K562 (cell line): Measurements from ENCODE around the gene CRACR2B. TPM values are rescaled to one million over a fixed set of nuclear protein-coding genes. Genes with fewer than 3 reads are reported as not detected.

ENCODE experiments used
- CCAR2 ChIP-seq: fragments of 200-400 bp; formaldehyde crosslinking; IDR thresholded peaks from 2 replicates; pipeline ENCODE4 v1.6.1; 2017; ENCODE audit warnings: mild to moderate bottlenecking, low read depth, low read length
- CHD1 ChIP-seq: fragments of 200-600 bp; sonication (generic); IDR thresholded peaks from one replicate; pipeline ENCODE4 v1.6.1; 2012; ENCODE audit warnings: mild to moderate bottlenecking, moderate library complexity, low read length, inconsistent platforms
- KAT2B ChIP-seq: IDR thresholded peaks from one replicate; pipeline ENCODE4 v1.6.1; 2012; ENCODE audit warnings: low read depth, mild to moderate bottlenecking, control low read depth, inconsistent platforms, low read length, moderate library complexity
- NFYB ChIP-seq: IDR thresholded peaks from 2 replicates; pipeline ENCODE4 v1.6.1; 2011; ENCODE audit warnings: mild to moderate bottlenecking, moderate library complexity; ENCODE audit not compliant: insufficient read length; ENCODE audit errors: extremely low read depth
- NR2C2 ChIP-seq, 2 experiments: fragments of 200-800 bp in 1 of 2; sonication (Bioruptor generic) in 1 of 2; sonication (generic) in 1 of 2; formaldehyde crosslinking in 1 of 2; IDR thresholded peaks; 2 replicates each; pipeline versions ENCODE4 v1.6.1 to v1.8.0; 2016 to 2022; ENCODE audit warnings: mild to moderate bottlenecking in 1 of 2, missing compliant biosample characterization in 1 of 2, missing genetic modification characterization in 1 of 2, missing genetic modification reagents in 1 of 2
- PURB ChIP-seq: sonication (generic); formaldehyde crosslinking; IDR thresholded peaks from 2 replicates; pipeline ENCODE4 v1.9.0; 2021; ENCODE audit warnings: low read depth, mild to moderate bottlenecking, missing genetic modification reagents
- SAFB2 ChIP-seq: fragments of 200-400 bp; formaldehyde crosslinking; IDR thresholded peaks from 2 replicates; pipeline ENCODE4 v1.6.1; 2018; ENCODE audit warnings: borderline replicate concordance, low read length, low read depth, moderate library complexity; ENCODE audit not compliant: severe bottlenecking
- TCF3 ChIP-seq: sonication (generic); formaldehyde crosslinking; IDR thresholded peaks from 2 replicates; pipeline ENCODE4 v1.4.0; 2020; ENCODE audit warnings: mild to moderate bottlenecking, missing genetic modification reagents
- YBX1 ChIP-seq: fragments of 450-650 bp; IDR thresholded peaks from 2 replicates; pipeline ENCODE4 v1.7.1; 2016; ENCODE audit warnings: mild to moderate bottlenecking
- ZBTB7A ChIP-seq: IDR thresholded peaks from 2 replicates; pipeline ENCODE4 v1.6.1; 2011; ENCODE audit warnings: low read depth, mild to moderate bottlenecking, low read length, moderate library complexity, borderline replicate concordance; ENCODE audit not compliant: control insufficient read depth
- ZNF3 ChIP-seq: fragments of 250-450 bp; sonication (Bioruptor Pico); IDR thresholded peaks from 2 replicates; pipeline ENCODE4 v1.5.0; 2021; ENCODE audit warnings: mild to moderate bottlenecking, moderate library complexity
- ZNF408 ChIP-seq: fragments of 250-450 bp; sonication (Bioruptor Pico); IDR thresholded peaks from 2 replicates; pipeline ENCODE4 v1.4.0; 2020; ENCODE audit warnings: low read depth, mild to moderate bottlenecking, moderate library complexity
- ZNF79 ChIP-seq: fragments of 250-450 bp; sonication (Bioruptor Pico); IDR thresholded peaks from 2 replicates; pipeline ENCODE4 v1.4.0; 2020; ENCODE audit warnings: low read depth, mild to moderate bottlenecking, moderate library complexity
- polyA plus RNA-seq, 8 experiments: library from polyadenylated mRNA; depleted of rRNA in 4 of 8; stranded (reverse) in 5 of 8; unstranded in 3 of 8; fragments of >200 nt; fragmentation: Nextera tagmentation in 2 of 8; fragmentation: Illumina TruSeq in 1 of 8; extraction: Ambion mirVana in 2 of 8; extraction: Trizol in 1 of 8; gene quantifications; 2 replicates each; pipeline versions ENCODE4 v1.2.1 to v1.2.3, GENCODE V29; 2011 to 2014; ENCODE audit warnings: inconsistent platforms in 1 of 8, missing spikeins in 1 of 8
- total RNA-seq, 7 experiments: library from RNA; depleted of rRNA in 6 of 7; stranded (reverse); fragments of >200 nt in 6 of 7; fragmentation: Illumina TruSeq in 2 of 7; extraction: Trizol in 2 of 7; gene quantifications; 2 replicates each; pipeline versions ENCODE4 v1.2.1 to v1.2.3, GENCODE V29; 2011 to 2021; ENCODE audit warnings: low replicate concordance in 1 of 7
- TF ChIP-seq, protein P1 (sequence below): sonication (generic); formaldehyde crosslinking; IDR thresholded peaks from 2 replicates; pipeline ENCODE4 v1.8.1; 2023; ENCODE audit warnings: mild to moderate bottlenecking, missing genetic modification reagents
- TF ChIP-seq, protein P2 (sequence below): fragments of 450-650 bp; IDR thresholded peaks from 2 replicates; pipeline ENCODE4 v1.6.1; 2016; ENCODE audit warnings: borderline replicate concordance
- TF ChIP-seq, protein P3 (sequence below): fragments of 450-650 bp; formaldehyde crosslinking; IDR thresholded peaks from 2 replicates; pipeline ENCODE4 v1.4.0; 2020; ENCODE audit warnings: mild to moderate bottlenecking, moderate library complexity
- TF ChIP-seq, protein P4 (sequence below), 2 experiments: fragments of 450-650 bp; conservative IDR thresholded peaks; 2 replicates each; pipeline ENCODE4 v1.6.1; 2017; ENCODE audit warnings: mild to moderate bottlenecking in 2 of 2, moderate library complexity in 2 of 2

Gene CRACR2B
- total and polyA plus RNA-seq, 9 of the 15 experiments (the other 6 are each of a cell fraction or from before 2014, with no cell fraction given), result 0.10 to 51.0 (median 6.0) TPM

DNA sequence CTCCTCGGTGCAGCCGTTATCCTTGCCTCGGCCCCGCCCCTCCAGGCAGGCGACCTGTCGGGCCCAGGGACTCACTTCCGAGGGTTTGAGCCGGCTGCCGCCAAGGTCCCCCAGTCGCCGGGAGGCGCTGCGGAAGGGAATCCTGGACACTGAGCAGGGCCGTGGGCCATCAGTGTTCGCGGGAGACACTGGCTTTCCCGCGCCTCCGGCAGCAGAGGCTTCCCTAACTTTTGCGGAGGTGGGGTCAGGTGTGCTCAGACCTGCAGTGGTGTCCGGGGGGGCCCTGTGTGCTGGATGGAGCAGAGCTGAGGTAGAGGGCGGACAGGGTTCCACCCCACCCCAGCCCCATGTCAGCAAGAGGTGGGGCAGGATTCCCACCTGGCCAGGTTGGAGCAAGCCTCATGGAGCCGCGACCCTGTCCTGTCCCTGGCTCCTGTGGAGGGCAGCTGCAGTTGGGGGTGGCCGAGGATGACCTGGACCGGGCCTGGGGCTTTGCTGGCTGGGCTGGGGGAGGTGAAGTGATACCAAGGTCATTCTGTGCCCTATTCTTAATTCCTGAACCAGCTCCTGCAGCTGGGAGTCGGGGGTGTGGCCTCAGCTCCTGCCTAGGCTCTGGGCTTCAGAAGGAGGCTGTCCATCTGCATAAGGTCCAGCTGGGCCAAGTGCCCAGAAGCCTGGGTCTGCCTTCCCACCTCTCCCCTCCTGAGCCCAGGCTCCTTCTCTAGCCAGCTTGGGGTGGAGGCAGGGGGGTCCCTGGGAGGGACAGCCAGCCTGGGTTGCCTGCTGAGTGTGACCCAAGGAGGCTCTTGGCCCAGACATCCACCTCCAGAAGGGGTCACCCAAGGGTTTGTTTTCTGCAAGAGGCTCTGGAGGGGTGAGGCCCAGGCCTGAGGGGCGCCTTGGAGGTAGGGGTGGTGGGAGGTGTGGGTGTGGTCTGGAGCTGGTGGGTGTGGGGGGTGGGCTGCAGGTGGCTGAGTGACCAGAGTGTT is 23.4 kb downstream of the CRACR2B start (continued):
- no peak for TF ChIP-seq NFYB
- TF ChIP-seq, protein P1, sequence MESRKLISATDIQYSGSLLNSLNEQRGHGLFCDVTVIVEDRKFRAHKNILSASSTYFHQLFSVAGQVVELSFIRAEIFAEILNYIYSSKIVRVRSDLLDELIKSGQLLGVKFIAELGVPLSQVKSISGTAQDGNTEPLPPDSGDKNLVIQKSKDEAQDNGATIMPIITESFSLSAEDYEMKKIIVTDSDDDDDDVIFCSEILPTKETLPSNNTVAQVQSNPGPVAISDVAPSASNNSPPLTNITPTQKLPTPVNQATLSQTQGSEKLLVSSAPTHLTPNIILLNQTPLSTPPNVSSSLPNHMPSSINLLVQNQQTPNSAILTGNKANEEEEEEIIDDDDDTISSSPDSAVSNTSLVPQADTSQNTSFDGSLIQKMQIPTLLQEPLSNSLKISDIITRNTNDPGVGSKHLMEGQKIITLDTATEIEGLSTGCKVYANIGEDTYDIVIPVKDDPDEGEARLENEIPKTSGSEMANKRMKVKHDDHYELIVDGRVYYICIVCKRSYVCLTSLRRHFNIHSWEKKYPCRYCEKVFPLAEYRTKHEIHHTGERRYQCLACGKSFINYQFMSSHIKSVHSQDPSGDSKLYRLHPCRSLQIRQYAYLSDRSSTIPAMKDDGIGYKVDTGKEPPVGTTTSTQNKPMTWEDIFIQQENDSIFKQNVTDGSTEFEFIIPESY (CRISPR knock-in tag), result peak; percentile 64; the same call in 1 of the 2 replicates
- TF ChIP-seq TCF3 (CRISPR knock-in tag), result no peak
- TF ChIP-seq ZNF3 (CRISPR knock-in tag), result no peak
- no peak for TF ChIP-seq CCAR2
- no peak for TF ChIP-seq CHD1
- TF ChIP-seq NR2C2 (CRISPR knock-in tag; IDR thresholded peaks at IDR 0.05), result no peak
- no peak for TF ChIP-seq NR2C2 (tag; IDR thresholded peaks at IDR 0.05)
- TF ChIP-seq, protein P2, sequence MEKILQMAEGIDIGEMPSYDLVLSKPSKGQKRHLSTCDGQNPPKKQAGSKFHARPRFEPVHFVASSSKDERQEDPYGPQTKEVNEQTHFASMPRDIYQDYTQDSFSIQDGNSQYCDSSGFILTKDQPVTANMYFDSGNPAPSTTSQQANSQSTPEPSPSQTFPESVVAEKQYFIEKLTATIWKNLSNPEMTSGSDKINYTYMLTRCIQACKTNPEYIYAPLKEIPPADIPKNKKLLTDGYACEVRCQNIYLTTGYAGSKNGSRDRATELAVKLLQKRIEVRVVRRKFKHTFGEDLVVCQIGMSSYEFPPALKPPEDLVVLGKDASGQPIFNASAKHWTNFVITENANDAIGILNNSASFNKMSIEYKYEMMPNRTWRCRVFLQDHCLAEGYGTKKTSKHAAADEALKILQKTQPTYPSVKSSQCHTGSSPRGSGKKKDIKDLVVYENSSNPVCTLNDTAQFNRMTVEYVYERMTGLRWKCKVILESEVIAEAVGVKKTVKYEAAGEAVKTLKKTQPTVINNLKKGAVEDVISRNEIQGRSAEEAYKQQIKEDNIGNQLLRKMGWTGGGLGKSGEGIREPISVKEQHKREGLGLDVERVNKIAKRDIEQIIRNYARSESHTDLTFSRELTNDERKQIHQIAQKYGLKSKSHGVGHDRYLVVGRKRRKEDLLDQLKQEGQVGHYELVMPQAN, result no peak
- no peak for TF ChIP-seq ZNF79 (CRISPR knock-in tag)
- TF ChIP-seq KAT2B, result no peak
- no peak for TF ChIP-seq SAFB2
- TF ChIP-seq, protein P3, sequence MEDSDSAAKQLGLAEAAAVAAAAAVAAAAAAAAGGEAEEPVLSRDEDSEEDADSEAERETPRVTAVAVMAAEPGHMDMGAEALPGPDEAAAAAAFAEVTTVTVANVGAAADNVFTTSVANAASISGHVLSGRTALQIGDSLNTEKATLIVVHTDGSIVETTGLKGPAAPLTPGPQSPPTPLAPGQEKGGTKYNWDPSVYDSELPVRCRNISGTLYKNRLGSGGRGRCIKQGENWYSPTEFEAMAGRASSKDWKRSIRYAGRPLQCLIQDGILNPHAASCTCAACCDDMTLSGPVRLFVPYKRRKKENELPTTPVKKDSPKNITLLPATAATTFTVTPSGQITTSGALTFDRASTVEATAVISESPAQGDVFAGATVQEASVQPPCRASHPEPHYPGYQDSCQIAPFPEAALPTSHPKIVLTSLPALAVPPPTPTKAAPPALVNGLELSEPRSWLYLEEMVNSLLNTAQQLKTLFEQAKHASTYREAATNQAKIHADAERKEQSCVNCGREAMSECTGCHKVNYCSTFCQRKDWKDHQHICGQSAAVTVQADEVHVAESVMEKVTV (CRISPR knock-in tag), result no peak
- peak; percentile 32; the same call in 1 of the 2 replicates for TF ChIP-seq ZBTB7A
- TF ChIP-seq PURB, result no peak
- TF ChIP-seq ZNF408 (CRISPR knock-in tag), result no peak
- TF ChIP-seq, protein P4, sequence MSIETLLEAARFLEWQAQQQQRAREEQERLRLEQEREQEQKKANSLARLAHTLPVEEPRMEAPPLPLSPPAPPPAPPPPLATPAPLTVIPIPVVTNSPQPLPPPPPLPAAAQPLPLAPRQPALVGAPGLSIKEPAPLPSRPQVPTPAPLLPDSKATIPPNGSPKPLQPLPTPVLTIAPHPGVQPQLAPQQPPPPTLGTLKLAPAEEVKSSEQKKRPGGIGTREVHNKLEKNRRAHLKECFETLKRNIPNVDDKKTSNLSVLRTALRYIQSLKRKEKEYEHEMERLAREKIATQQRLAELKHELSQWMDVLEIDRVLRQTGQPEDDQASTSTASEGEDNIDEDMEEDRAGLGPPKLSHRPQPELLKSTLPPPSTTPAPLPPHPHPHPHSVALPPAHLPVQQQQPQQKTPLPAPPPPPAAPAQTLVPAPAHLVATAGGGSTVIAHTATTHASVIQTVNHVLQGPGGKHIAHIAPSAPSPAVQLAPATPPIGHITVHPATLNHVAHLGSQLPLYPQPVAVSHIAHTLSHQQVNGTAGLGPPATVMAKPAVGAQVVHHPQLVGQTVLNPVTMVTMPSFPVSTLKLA (conservative IDR thresholded peaks at IDR 0.05), result no peak
- no peak for TF ChIP-seq YBX1
